Activated CD8-positive, alpha-beta T cell treated with anti-CD3 and anti-CD28 coated beads for 36 hours (primary cell): ENCODE results near the gene GPC6. TPM values are rescaled to one million over a fixed set of nuclear protein-coding genes. Genes with fewer than 3 reads are reported as not detected.

Experiments used
- ATAC-seq: fragments of 200-7000 bp; cut with Tn5 transposase; one replicate; pipeline ENCODE4 v1.10.0; 2021; ENCODE audit warnings: mild to moderate bottlenecking, moderate library complexity
- CTCF ChIA-PET: fragments of 350-600 bp; sonication (Branson Sonifier 250); formaldehyde crosslinking; loops from one replicate; lab custom pipeline; 2021; ENCODE audit warnings: antibody characterized with exemption; lab: Charles Lee
- POLR2A ChIA-PET: fragments of 350-600 bp; sonication (Branson Sonifier 250); formaldehyde crosslinking; loops from one replicate; lab custom pipeline; 2021; ENCODE audit warnings: antibody characterized with exemption; lab: Charles Lee
- DNase-seq: peaks from one replicate; pipeline ENCODE4 v3.0.0-alpha.2; 2020
- H3K27ac Mint-ChIP-seq: one replicate; pipeline ENCODE4 v1.8.0; 2021; ENCODE audit warnings: mild to moderate bottlenecking, mixed read lengths
- H3K27me3 Mint-ChIP-seq: one replicate; pipeline ENCODE4 v1.8.0; 2021; ENCODE audit warnings: mixed read lengths
- H3K36me3 Mint-ChIP-seq: one replicate; pipeline ENCODE4 v1.8.0; 2021; ENCODE audit warnings: low read depth, mixed read lengths
- H3K4me1 Mint-ChIP-seq: one replicate; pipeline ENCODE4 v1.8.0; 2021; ENCODE audit warnings: low read depth, mixed read lengths
- H3K4me3 Mint-ChIP-seq: one replicate; pipeline ENCODE4 v1.8.0; 2021; ENCODE audit warnings: mild to moderate bottlenecking, moderate library complexity, mixed read lengths
- H3K9me3 Mint-ChIP-seq: one replicate; pipeline ENCODE4 v1.8.0; 2021; ENCODE audit warnings: mixed read lengths
- intact Hi-C: fragments of 100-400 bp; cut with micrococcal nuclease; formaldehyde crosslinking; loops from one replicate; pipeline ENCODE4 v1.10.0; 2022
- total RNA-seq, 2 experiments: library from RNA; stranded (reverse); gene quantifications; one replicate each; pipeline ENCODE4 v1.2.3, GENCODE V29; 2021
- TF ChIP-seq, protein P1 (sequence below): fragments of 200-600 bp; IDR thresholded peaks from one replicate; pipeline ENCODE4 v1.8.0; 2022; ENCODE audit warnings: antibody characterized with exemption, mild to moderate bottlenecking

The GPC6 gene
- total RNA-seq, 2 experiments from 2014 or later, result not detected

DNA sequence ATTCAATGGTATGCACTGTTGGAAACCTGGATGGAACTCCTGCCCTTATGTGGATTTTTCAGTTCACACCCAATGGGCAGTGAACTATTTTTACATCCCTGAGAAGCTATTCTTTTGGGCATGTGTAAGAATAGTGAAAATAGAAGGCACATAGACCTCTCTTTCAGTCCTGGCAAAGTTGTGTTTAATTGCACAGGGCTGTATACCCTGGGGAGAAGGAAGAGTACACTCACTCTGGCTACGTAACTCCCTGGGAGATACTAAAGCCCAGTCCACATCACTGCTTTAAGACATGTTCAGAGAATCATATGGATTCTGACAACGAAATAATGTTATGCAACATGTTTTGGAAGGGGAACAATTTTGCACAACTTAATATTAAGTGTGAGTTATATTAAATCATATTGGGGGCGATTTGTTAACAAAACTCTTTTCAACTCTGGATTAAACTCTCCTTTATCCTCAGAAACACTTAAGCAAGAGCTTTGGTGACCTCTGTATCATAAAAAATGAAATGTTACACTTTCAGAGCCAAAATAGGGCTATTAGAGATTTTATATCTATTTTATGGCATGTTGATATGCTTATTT, 1086.8 kb downstream of the GPC6 start:
- intact Hi-C loops, result no loop called here
- no peaks in the 10 kb centered on the region for H3K36me3 Mint-ChIP-seq
- H3K9me3 Mint-ChIP-seq, result no peaks in the 10 kb centered on the region
- CTCF ChIA-PET, result interaction anchor here (1.0 to 1.6 kb wide), 2 partner anchors 13 to 34 kb away, joined by 3 to 4 read pairs; no protein-coding TSS in a partner anchor
- TF ChIP-seq, protein P1, sequence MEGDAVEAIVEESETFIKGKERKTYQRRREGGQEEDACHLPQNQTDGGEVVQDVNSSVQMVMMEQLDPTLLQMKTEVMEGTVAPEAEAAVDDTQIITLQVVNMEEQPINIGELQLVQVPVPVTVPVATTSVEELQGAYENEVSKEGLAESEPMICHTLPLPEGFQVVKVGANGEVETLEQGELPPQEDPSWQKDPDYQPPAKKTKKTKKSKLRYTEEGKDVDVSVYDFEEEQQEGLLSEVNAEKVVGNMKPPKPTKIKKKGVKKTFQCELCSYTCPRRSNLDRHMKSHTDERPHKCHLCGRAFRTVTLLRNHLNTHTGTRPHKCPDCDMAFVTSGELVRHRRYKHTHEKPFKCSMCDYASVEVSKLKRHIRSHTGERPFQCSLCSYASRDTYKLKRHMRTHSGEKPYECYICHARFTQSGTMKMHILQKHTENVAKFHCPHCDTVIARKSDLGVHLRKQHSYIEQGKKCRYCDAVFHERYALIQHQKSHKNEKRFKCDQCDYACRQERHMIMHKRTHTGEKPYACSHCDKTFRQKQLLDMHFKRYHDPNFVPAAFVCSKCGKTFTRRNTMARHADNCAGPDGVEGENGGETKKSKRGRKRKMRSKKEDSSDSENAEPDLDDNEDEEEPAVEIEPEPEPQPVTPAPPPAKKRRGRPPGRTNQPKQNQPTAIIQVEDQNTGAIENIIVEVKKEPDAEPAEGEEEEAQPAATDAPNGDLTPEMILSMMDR, result no peak
- H3K27me3 Mint-ChIP-seq, result no peaks in the 10 kb centered on the region
- H3K4me3 Mint-ChIP-seq, result no peak overlapping the region
- POLR2A ChIA-PET, result no interaction called here
- no peak overlapping the region for H3K27ac Mint-ChIP-seq
- H3K4me1 Mint-ChIP-seq, result peaks cover 9% of the 10 kb centered on the region
- DNase-seq, result no peak
- ATAC-seq, result no peak

DNA sequence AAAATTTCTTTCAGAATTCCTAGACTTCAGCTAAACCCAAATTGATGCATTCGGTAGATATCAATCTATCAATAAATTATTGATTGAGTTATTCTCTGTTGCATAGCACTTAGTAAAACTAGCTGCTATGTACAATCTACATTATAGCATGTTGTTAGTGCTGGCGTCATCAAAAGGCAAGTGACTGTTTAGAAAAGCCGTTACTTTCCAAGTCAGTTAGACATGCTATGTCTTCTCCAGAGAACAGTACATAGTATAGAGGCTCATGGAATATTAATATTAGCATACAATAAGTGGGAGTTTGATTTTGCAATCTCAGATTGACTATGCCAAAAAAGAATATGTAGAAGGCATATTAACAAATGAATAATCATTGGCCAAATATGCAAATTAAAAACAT, 1087.3 kb downstream of the GPC6 start:
- Mint-ChIP-seq H3K4me1 (peaks cover 9% of the 10 kb centered on the region), H3K27ac (no peak overlapping the region), H3K27me3 (no peaks in the 10 kb centered on the region), H3K36me3 (no peaks in the 10 kb centered on the region), H3K4me3 (no peak overlapping the region), H3K9me3 (no peaks in the 10 kb centered on the region)
- TF ChIP-seq, protein P1, result no peak
- ATAC-seq (no peak), DNase-seq (no peak)
- ChIA-PET CTCF (interaction anchor here (1.6 kb wide), 1 partner anchor 33 kb away, joined by 4 read pairs; no protein-coding TSS in a partner anchor), POLR2A (no interaction called here)
- intact Hi-C loops, result no loop called here

DNA sequence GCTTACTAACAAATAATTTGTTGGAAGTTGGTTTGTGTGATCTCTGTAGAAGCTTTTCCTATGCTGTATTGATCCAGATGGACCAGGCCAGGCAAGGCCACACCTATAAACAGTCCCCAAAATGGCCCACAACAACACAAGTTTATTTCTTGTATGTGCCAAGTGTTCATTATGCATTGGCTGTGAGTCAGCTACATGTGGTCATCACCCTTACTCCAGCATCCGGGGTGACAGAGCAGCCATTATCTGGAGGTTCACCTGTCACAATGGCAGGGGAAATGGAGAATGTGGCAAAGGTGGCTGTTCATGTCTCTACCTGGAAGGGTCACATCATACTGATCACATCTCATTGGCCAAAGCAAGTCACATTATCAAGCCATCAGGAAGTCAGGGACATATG, 1088.6 kb downstream of the GPC6 start:
- H3K4me3 Mint-ChIP-seq, result no peak overlapping the region
- TF ChIP-seq, protein P1, result no peak
- no peaks in the 10 kb centered on the region for H3K36me3 Mint-ChIP-seq
- H3K27ac Mint-ChIP-seq, result no peak overlapping the region
- H3K27me3 Mint-ChIP-seq, result no peaks in the 10 kb centered on the region
- peaks cover 9% of the 10 kb centered on the region for H3K4me1 Mint-ChIP-seq
- DNase-seq (no peak), ATAC-seq (no peak)
- intact Hi-C loops, result no loop called here
- H3K9me3 Mint-ChIP-seq, result no peaks in the 10 kb centered on the region
- CTCF ChIA-PET, result interaction anchor here (1.2 to 1.6 kb wide), 2 partner anchors 32 to 201 kb away, joined by 3 to 4 read pairs; no protein-coding TSS in a partner anchor
- POLR2A ChIA-PET, result no interaction called here

DNA sequence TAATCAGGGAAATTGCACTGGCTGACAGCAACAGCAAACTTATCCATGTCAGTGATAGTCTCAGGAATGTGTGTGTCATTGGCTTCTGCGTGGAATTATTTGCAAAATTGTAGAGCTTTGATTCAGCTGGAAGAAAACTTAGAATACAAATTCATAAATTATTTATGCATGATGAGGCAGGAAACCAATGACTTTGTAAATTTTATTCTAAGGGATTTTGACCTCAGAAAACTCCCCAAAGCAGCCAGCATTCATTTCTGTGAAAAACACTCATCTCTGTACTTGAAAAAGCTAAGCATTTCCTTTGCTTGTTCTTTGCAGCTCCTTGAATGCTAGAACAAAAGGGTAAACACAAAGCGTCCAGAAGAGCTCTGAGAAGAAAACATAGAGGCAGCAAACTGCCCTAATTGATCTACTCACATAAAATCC, 1090.5 kb downstream of the GPC6 start:
- Mint-ChIP-seq H3K4me3 (no peak overlapping the region), H3K27ac (no peak overlapping the region), H3K27me3 (no peaks in the 10 kb centered on the region), H3K4me1 (peaks cover 10% of the 10 kb centered on the region), H3K36me3 (peaks cover under 1% of the 10 kb centered on the region), H3K9me3 (peaks cover 2% of the 10 kb centered on the region)
- intact Hi-C loops, result no loop called here
- POLR2A ChIA-PET, result no interaction called here
- CTCF ChIA-PET, result interaction anchor here (0.9 to 1.4 kb wide), 3 partner anchors 24 to 178 kb away, joined by 3 to 5 read pairs (median 4); no protein-coding TSS in a partner anchor
- peak; percentile 45 for ATAC-seq
- TF ChIP-seq, protein P1, result no peak
- DNase-seq, result no peak

DNA sequence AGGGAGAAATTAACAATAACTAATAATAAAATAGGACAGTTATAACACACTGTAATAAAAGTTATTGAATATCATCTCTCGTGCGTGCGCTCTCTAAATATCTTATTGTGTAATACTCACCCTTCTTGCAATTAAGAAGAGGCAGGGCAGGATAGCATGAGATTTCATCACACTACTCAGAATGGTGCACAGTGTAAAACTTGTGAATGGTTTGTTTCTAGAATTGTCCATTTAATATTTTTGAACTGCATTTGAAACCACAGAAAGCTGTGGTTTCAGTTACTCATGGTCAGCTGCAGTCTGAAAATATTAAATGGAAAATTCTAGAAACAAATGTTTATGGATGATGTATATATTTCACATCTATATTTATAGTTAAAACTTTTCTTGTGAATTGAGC, 1091.8 kb downstream of the GPC6 start:
- CTCF ChIA-PET, result no interaction called here

More for the DNA sequence above, 1091.8 kb downstream of the GPC6 start:
- peaks cover 16% of the 10 kb centered on the region for H3K4me1 Mint-ChIP-seq
- no peak for DNase-seq
- intact Hi-C loops, result no loop called here
- H3K27me3 Mint-ChIP-seq, result no peaks in the 10 kb centered on the region
- no peak overlapping the region for H3K4me3 Mint-ChIP-seq
- no peak overlapping the region for H3K27ac Mint-ChIP-seq
- TF ChIP-seq, protein P1, result no peak
- ATAC-seq, result no peak
- POLR2A ChIA-PET, result no interaction called here
- peaks cover 7% of the 10 kb centered on the region for H3K9me3 Mint-ChIP-seq
- peaks cover 2% of the 10 kb centered on the region for H3K36me3 Mint-ChIP-seq
